ENCODE data around the gene USP13.

GRCh38 chr3:179796421-179796820 is 143.6 kb downstream of the USP13 start:
- TF ChIP-seq ZBTB49 (CRISPR knock-in tag; IDR thresholded peaks at IDR 0.05; ENCODE audit: borderline replicate concordance) (no peak), CTCF (CRISPR knock-in tag; IDR thresholded peaks at IDR 0.05) (no peak), MED13 (CRISPR knock-in tag; IDR thresholded peaks at IDR 0.05) (no peak), ZNF251 (CRISPR knock-in tag; IDR thresholded peaks at IDR 0.05) (no peak)

Data from HepG2 (cell line).